Bronchial epithelial cell (primary cell): Measurements from ENCODE around the gene RP2. TPM values are rescaled to one million over a fixed set of nuclear protein-coding genes. Genes with fewer than 3 reads are reported as not detected.
A peak's percentile ranks its signal among the peaks of the same experiment; 100 is the strongest.

ENCODE experiments used
- DNase-seq: peaks from one replicate; pipeline ENCODE4 v3.0.0-alpha.2; 2010; ENCODE audit warnings: low read depth
- FAIRE-seq: peaks from 2 replicates; lab custom pipeline; 2011; peaks lifted over from hg19 to GRCh38; lab: Jason Lieb, UNC
- H3K27me3 ChIP-seq: 2 replicates; pipeline ENCODE4 v1.5.1; 2011; ENCODE audit warnings: low read length; ENCODE audit not compliant: control insufficient read depth, insufficient read depth
- H3K36me3 ChIP-seq: 2 replicates; pipeline ENCODE4 v1.5.1; 2011; ENCODE audit warnings: low read length; ENCODE audit not compliant: control insufficient read depth, insufficient read depth
- H3K4me3 ChIP-seq: 2 replicates; pipeline ENCODE4 v1.5.1; 2011; ENCODE audit warnings: mild to moderate bottlenecking, low read depth, low read length, control low read depth
- CTCF ChIP-seq: IDR thresholded peaks from 2 replicates; pipeline ENCODE4 v1.5.1; 2011; ENCODE audit warnings: mild to moderate bottlenecking, moderate library complexity, low read length, control low read depth, inconsistent platforms; ENCODE audit not compliant: insufficient read depth, severe bottlenecking
- total RNA-seq: library from RNA; depleted of rRNA; stranded (reverse); fragments of >200 nt; gene quantifications from 2 replicates; pipeline ENCODE4 v1.2.1, GENCODE V29; 2014

The RP2 gene
- total RNA-seq, 1 donor from 2014 or later = 16.1 TPM

GRCh38 chrX:46927718-46928117, 90.9 kb downstream of the RP2 start:
- no peak for FAIRE-seq
- no peak for TF ChIP-seq CTCF

DNA sequence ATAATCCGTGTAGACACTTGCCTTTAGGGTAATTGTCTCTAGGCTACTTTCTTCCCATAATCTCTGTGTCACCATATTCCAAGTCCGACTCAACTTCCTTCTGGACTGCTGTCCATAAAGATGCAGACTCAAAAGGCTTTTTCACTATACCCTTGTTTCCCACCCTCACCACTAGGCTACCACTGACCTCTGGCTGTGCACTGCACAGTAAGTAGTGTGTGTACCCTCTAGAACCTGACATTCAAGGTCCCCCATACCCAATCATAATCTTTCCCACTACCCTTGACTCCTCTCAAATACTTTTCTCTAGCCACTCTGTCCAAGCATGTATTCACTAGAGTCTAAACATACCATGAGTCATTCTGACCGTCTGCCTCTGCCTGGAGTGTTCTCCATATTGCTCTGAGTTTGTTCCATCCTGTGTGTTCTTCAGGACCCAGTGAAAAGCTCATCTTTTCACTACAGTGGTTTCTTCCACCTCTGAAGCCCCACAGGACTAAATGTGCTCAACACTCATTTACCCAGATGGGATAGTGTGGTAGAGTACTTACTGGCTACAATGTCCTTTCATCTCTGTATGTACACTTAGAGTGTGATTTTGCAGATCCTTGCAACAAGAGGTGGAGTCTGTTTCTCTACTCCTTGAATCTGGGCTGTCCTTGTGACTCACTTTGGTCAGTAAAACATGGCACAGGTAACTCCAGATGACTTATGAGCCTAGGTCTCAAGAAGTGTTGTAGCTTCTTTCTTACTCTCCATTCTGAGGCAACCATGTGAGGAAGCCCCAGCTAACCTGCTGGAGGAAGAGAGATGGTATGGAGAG, 92.8 kb downstream of the RP2 start:
- no peaks in the 10 kb centered on the region for H3K36me3 ChIP-seq
- no peak for TF ChIP-seq CTCF
- DNase-seq (peak; percentile 74), FAIRE-seq (peak; percentile 64)
- no peaks in the 10 kb centered on the region for H3K27me3 ChIP-seq
- H3K4me3 ChIP-seq = no peak overlapping the region

More at GRCh38 chrX:46927718-46928117, 90.9 kb downstream of the RP2 start:
- Histone ChIP-seq H3K36me3 (no peaks in the 10 kb centered on the region), H3K4me3 (no peak overlapping the region), H3K27me3 (no peaks in the 10 kb centered on the region)
- no peak for DNase-seq

Other genes starting within 250 kb of the RP2 start
- gene SLC9A7, start 77.9 kb upstream of the RP2 start, total RNA-seq = 8.2 and 15.0 TPM in 2 replicates
- gene JADE3, start 75.4 kb downstream of the RP2 start, total RNA-seq = 5.5 and 6.1 TPM in 2 replicates
- 0.26 TPM in 1 of 2 replicates, not detected in the other for gene RGN, start 241.4 kb downstream of the RP2 start, total RNA-seq